Right cardiac atrium (tissue), 5 donors: ENCODE data around the gene ARAP1. TPM values are rescaled to one million over a fixed set of nuclear protein-coding genes. Genes with fewer than 3 reads are reported as not detected.

Experiments
- ATAC-seq, 2 donors: fragments of 200-7000 bp; cut with Tn5 transposase; one replicate each; pipeline versions ENCODE4 v1.8.0 to v1.9.1; 2020; ENCODE audit warnings: moderate library complexity in 2 of 2, mild to moderate bottlenecking in 1 of 2
- DNase-seq, 3 donors: peaks; one replicate each; pipeline ENCODE4 v3.0.0-alpha.2; 2020
- H3K27ac ChIP-seq: one replicate; pipeline ENCODE4 v1.5.1; 2013; ENCODE audit warnings: mild to moderate bottlenecking, low read length, control low read depth, moderate library complexity
- H3K27me3 ChIP-seq: one replicate; pipeline ENCODE4 v1.6.1; 2013; ENCODE audit not compliant: control insufficient read depth, insufficient read depth
- H3K4me1 ChIP-seq: one replicate; pipeline ENCODE4 v1.6.1; 2013; ENCODE audit warnings: low read length; ENCODE audit not compliant: control insufficient read depth, insufficient read depth
- H3K4me3 ChIP-seq: one replicate; pipeline ENCODE4 v1.5.1; 2013; ENCODE audit warnings: low read length, control low read depth
- H3K9me3 ChIP-seq: one replicate; pipeline ENCODE4 v1.6.1; 2013; ENCODE audit warnings: low read length; ENCODE audit not compliant: control insufficient read depth
- WGBS: extraction: QIAGEN DNeasy Blood & Tissue Kit; methylation state at CpG from one replicate; pipeline ENCODE4 v1.1.7; 2013; 5-methylcytosine and 5-hydroxymethylcytosine counted together
- intact Hi-C, 4 donors: fragments of 100-400 bp; cut with DNase I; formaldehyde crosslinking; loops; one replicate each; pipeline versions ENCODE4 v1.11.0 to v1.14.0; 2022 to 2023
- polyA plus RNA-seq: library from polyadenylated mRNA; stranded (reverse); fragments of 200-250 nt; gene quantifications from one replicate; pipeline ENCODE4 v1.2.3, GENCODE V29; 2013
- total RNA-seq, 4 donors: library from RNA; stranded (reverse); fragmentation: NEBNext Ultra II Directional; extraction: Animal tissue kit (Norgen Biotek cat#: 25700); gene quantifications; one replicate each; pipeline ENCODE4 v1.2.1, GENCODE V29; 2021
- donor health status: healthy with polysubstance abuse.
- donor health status: DM: no; HTN: yes; CAD: no.
- donor health status: DM: no; HTN: no; CAD: no.
- donor health status: DM: no; HTN: yes; CAD: no; lungs with severe emphysema.
- donor health status: DM: yes; HTN: yes; CAD: no.

Gene ARAP1
- total and polyA plus RNA-seq, 5 donors = 41.2 to 62.5 (median 57.5) TPM

GRCh38 chr11:72787216-72788104 lies 35.3 kb upstream of the ARAP1 start:
- H3K4me3 ChIP-seq = no peak overlapping the region
- no peak overlapping the region for H3K27ac ChIP-seq
- ATAC-seq (no peak), DNase-seq (peak in 1 of 3 donors; percentile 37)
- no peaks in the 10 kb centered on the region for H3K27me3 ChIP-seq
- peaks cover 3% of the 10 kb centered on the region for H3K4me1 ChIP-seq
- intact Hi-C loops = no loop called here
- WGBS = 59% methylated on average over 16 of the region's 16 CpGs
- H3K9me3 ChIP-seq = no peaks in the 10 kb centered on the region

DNA sequence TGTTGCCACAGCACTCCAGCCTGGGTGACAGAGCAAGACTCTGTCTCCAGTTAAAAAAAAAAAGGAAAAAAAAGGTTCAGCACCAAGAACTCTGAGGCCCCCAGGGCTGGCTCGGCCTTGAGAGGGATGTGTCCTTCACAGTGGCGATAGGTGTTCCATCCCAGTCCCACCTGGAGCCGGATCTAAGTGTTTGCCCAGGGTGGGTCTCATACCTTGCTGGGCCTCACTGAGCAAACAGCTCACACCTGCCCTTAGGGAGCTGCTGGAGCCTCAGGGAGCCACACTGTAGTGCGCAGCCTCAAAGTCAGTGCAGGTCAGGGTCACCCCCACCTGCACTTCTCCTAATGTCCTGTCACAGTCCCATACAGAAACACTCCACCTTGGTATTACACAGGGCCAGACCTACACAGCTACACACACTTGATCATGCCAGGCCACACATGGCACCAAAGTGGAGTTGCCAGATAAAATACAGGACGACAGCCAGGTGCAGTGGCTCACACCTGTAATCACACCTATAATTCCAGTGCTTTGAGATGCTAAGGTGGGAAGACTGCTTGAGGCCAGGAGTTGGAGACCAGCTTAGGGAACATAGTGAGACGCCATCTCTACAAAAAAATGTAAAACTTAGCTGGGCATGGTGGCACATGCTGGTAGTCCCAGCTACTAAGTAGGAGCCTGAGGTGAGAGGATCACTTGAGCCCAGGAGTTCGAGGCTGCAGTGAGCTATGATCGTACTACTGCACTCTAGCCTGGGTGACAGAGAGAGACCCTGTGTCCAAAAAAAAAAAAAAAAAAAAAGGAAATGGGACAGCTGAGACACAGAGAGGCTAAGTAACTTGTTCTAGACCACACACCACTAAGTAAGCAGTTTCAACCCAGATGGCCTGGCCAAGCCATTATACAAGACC lies 34.4 kb upstream of the ARAP1 start:
- whole genome bisulfite sequencing = 89% methylated on average over 8 of the region's 8 CpGs
- peaks cover 3% of the 10 kb centered on the region for H3K4me1 ChIP-seq
- no peak overlapping the region for H3K4me3 ChIP-seq
- ATAC-seq (no peak), DNase-seq (peak in 1 of 3 donors; percentile 7)
- no peaks in the 10 kb centered on the region for H3K9me3 ChIP-seq
- H3K27me3 ChIP-seq = no peaks in the 10 kb centered on the region
- H3K27ac ChIP-seq = no peak overlapping the region
- intact Hi-C loops = no loop called here

DNA sequence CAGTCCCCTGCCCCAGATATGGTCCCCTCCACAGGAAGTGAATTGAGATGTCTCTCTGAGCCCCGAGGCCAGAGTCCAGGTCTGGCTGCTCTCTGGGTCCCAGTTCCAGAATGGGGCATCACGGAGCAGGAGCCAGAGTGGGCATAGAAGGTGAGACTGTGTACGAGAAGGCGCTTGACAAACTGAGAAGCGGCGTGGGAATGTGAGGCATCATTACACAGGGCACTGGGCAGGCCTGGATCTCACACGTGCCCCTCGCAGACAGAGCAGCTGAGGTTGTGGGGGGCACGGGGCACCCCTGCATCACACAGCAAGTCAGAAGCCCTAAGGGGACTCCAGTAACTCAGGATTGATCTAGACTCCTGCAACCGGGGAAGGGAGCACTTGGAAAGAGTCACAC lies 32.5 kb upstream of the ARAP1 start:
- 87% methylated on average over 10 of the region's 10 CpGs for WGBS

DNA sequence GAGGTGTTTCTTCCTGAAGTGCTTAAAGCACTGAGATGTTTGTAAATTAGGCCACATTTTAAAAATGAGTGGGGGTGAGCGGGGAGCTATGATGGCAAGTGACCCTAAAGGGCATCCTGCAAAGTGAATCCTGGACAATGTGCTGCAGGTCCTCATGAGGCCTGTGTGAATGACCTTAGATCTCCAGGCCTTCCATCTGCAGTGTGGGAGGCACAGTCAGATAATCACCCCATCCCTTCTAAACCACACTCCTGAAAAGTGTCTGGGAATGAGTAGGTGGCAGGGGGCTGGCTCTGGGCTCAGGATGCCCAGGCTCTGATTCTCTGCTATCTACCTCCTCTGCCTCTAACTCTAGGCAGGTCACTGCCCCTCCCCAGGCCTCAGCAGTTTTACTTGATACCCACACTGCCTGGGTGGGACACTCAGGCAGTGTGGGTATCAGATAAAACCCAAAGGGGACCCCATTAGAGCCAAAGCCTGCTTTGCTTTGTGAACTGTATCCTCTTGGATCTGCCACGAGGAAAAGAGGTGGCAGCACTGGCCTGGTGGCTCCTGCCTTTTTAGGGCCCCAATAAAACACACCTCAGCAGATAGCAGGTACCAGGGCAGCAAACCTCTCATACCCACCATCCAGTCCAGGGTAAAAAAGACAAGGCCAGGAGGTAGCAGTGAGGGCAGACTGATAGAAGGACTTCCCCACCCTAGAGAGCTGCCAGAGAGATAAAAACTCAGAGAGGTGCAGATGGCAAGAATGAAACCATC lies 31.1 kb upstream of the ARAP1 start:
- intact Hi-C loops = no loop called here
- Histone ChIP-seq H3K9me3 (no peaks in the 10 kb centered on the region), H3K4me1 (no peaks in the 10 kb centered on the region), H3K27me3 (no peaks in the 10 kb centered on the region), H3K4me3 (no peak overlapping the region), H3K27ac (no peak overlapping the region)
- WGBS = 88% methylated on average over 2 of the region's 2 CpGs
- no peak for DNase-seq
- no peak for ATAC-seq

More for the DNA sequence above, 32.5 kb upstream of the ARAP1 start:
- intact Hi-C loops = no loop called here
- H3K9me3 ChIP-seq = no peaks in the 10 kb centered on the region
- no peak overlapping the region for H3K27ac ChIP-seq
- no peaks in the 10 kb centered on the region for H3K27me3 ChIP-seq
- peaks cover 3% of the 10 kb centered on the region for H3K4me1 ChIP-seq
- ATAC-seq = no peak
- DNase-seq = peak in 1 of 3 donors; percentile 26
- H3K4me3 ChIP-seq = no peak overlapping the region

DNA sequence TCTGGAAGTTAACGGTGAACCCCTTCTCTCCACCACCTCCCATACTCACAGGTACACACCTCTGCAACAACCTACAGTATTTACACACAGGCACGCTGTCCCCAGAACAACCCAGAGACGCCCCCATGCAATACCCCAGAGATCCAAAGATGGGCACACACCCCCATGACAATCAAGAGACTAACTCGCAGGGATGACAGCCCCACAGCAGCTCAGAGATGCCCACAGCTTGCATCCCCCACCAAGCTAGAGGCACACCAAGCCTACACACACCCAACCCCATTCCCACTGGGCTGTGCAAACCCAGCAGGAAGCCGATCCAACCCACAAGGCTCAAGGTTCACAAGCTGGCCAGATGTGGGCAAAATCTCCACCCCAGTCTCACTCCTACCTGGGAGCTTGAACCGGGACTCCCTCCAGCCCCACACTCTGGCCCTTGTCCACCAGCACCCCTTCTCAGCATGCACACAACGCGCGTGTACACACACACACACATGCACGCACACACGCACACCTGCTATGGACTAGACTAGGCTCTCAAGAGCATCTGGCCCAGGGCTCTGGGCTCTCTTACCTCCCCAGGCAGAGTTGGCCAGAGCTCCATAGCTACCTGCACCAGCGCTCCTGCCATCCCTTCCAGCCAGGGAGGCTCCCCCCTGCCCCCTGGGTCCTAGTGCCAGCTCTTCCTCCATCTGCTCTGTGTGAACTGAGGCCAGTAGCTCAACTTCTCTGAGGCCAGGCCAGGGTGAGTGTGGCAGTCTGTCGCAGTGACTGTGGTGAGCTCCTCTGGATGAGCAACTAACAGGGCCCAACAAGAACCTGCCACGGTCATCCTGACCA lies 30.1 kb upstream of the ARAP1 start:
- no peak for ATAC-seq

GRCh38 chr11:72781313-72782080 lies 29.3 kb upstream of the ARAP1 start:
- Histone ChIP-seq H3K27me3 (no peaks in the 10 kb centered on the region), H3K27ac (no peak overlapping the region), H3K4me1 (peaks cover 8% of the 10 kb centered on the region), H3K9me3 (no peaks in the 10 kb centered on the region), H3K4me3 (peak overlapping the region; percentile 94)
- DNase-seq (peak in 2 of 3 donors; percentile 75 to 78), ATAC-seq (peak; percentile 17 to 34)
- 1% methylated on average over 89 of the region's 89 CpGs for WGBS
- intact Hi-C loops = no loop called here

More for the DNA sequence above, 30.1 kb upstream of the ARAP1 start:
- peak in 1 of 3 donors; percentile 41 for DNase-seq
- intact Hi-C loops = no loop called here
- H3K27me3 ChIP-seq = no peaks in the 10 kb centered on the region
- peaks cover 2% of the 10 kb centered on the region for H3K4me1 ChIP-seq
- peak overlapping the region; percentile 94 for H3K4me3 ChIP-seq
- WGBS = 55% methylated on average over 14 of the region's 14 CpGs
- H3K27ac ChIP-seq = no peak overlapping the region
- H3K9me3 ChIP-seq = no peaks in the 10 kb centered on the region

DNA sequence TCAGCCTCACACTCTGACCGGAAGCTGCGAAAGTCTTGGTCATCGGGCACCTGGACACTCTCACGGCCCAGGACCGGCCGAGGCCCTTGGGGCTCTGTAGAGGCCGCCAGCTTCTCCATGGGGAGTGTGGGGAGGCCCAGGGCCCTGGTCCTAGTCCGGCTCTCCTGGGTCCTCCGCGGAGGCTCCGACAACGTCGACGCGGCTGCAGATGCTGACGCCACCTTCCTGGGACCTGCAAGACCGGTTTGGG lies 28.8 kb upstream of the ARAP1 start:
- H3K27me3 ChIP-seq = no peaks in the 10 kb centered on the region
- DNase-seq = no peak
- peaks cover 11% of the 10 kb centered on the region for H3K4me1 ChIP-seq
- intact Hi-C loops = no loop called here
- peak in 1 of 2 donors; percentile 10 for ATAC-seq
- H3K4me3 ChIP-seq = peak overlapping the region; percentile 94
- no peak overlapping the region for H3K27ac ChIP-seq
- no peaks in the 10 kb centered on the region for H3K9me3 ChIP-seq
- 23% methylated on average over 17 of the region's 17 CpGs for WGBS

GRCh38 chr11:72780296-72781062 lies 28.3 kb upstream of the ARAP1 start:
- ATAC-seq = peak in 1 of 2 donors; percentile 2
- peak in 1 of 3 donors; percentile 43 for DNase-seq
- Histone ChIP-seq H3K4me3 (peak overlapping the region; percentile 94), H3K9me3 (no peaks in the 10 kb centered on the region), H3K27ac (no peak overlapping the region), H3K27me3 (no peaks in the 10 kb centered on the region), H3K4me1 (peaks cover 11% of the 10 kb centered on the region)
- intact Hi-C loops = no loop called here
- WGBS = 92% methylated on average over 10 of the region's 10 CpGs

DNA sequence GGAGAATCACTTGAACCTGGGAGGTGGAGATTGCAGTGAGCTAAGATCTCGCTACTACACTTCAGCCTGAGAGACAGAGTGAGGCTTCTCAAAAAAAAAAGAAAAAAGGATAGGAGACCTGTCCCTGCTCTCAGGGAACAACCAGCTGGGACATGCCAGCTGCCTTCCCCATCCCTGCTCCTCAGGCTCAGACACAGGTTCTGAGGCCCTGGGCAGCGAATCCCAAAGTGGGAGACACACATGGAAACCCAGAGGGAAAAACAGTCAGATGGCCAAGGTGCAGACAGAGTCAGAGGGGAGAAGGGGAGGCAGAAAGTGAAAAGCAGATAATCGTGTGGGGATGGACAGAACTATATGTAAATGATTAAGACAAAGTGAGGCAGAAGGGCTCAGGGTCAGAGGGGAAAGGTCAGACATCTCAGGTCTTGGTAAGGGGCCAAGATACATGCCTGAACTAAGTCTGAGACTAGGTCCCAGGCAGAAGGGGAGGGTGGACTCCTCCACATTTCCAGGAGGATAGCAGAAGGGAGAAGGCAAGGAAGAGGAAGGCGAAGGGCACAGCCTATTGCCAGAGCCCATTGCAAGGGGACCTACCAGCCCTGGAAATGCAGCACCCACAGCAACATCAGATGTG lies 27.4 kb upstream of the ARAP1 start:
- intact Hi-C loops = no loop called here
- peaks cover 11% of the 10 kb centered on the region for H3K4me1 ChIP-seq
- H3K4me3 ChIP-seq = no peak overlapping the region
- no peak for ATAC-seq
- H3K27ac ChIP-seq = no peak overlapping the region
- H3K27me3 ChIP-seq = no peaks in the 10 kb centered on the region
- WGBS = 92% methylated on average over 4 of the region's 4 CpGs
- peak in 1 of 3 donors; percentile 19 for DNase-seq
- H3K9me3 ChIP-seq = no peaks in the 10 kb centered on the region
